OCI-LY3 (cell line): ENCODE results near the gene FUOM.

ENCODE experiments used
- CTCF ChIP-seq: fragments of 200-600, 300-600 bp; sonication (generic); IDR thresholded peaks from 2 replicates; pipeline ENCODE4 v1.5.1; 2014; ENCODE audit warnings: antibody characterized with exemption, low read length, low read depth
- EZH2phosphoT487 ChIP-seq: fragments of 200-600 bp; shearing (Covaris generic); IDR thresholded peaks from 2 replicates; pipeline ENCODE4 v1.6.1; 2018; ENCODE audit warnings: antibody characterized with exemption, mixed run types, low read depth

GRCh38 chr10:133306097-133306476, 51.7 kb downstream of the FUOM start:
- no peak for TF ChIP-seq CTCF
- TF ChIP-seq EZH2phosphoT487: no peak
